Mucosa of descending colon (tissue), 3 donors: ENCODE measurements around the gene MLLT1. TPM values are rescaled to one million over a fixed set of nuclear protein-coding genes. Genes with fewer than 3 reads are reported as not detected.
A peak's percentile ranks its signal among the peaks of the same experiment; 100 is the strongest.

ENCODE experiments used
- ATAC-seq: fragments of 200-7000 bp; cut with Tn5 transposase; one replicate; pipeline ENCODE4 v1.9.1; 2020; ENCODE audit warnings: mild to moderate bottlenecking, moderate library complexity
- DNase-seq, 3 donors: peaks; one replicate each; pipeline ENCODE4 v3.0.0-alpha.2; 2020
- H3K36me3 ChIP-seq: fragments of 200-600 bp; one replicate; pipeline ENCODE4 v1.8.0; 2021; ENCODE audit warnings: low read depth, mild to moderate bottlenecking
- H3K4me1 ChIP-seq: fragments of 200-600 bp; one replicate; pipeline ENCODE4 v1.8.0; 2021; ENCODE audit warnings: low read depth, mild to moderate bottlenecking
- H3K4me3 ChIP-seq: fragments of 200-600 bp; one replicate; pipeline ENCODE4 v1.8.0; 2021; ENCODE audit warnings: mild to moderate bottlenecking
- H3K9me3 ChIP-seq: fragments of 200-600 bp; one replicate; pipeline ENCODE4 v1.8.0; 2021; ENCODE audit warnings: mild to moderate bottlenecking
- CTCF ChIP-seq: fragments of 200-600 bp; IDR thresholded peaks from one replicate; pipeline ENCODE4 v1.8.0; 2022; ENCODE audit warnings: antibody characterized with exemption, mild to moderate bottlenecking
- intact Hi-C, 2 donors: fragments of 100-400 bp; cut with DNase I in 1 of 2; cut with micrococcal nuclease in 1 of 2; formaldehyde crosslinking; loops; one replicate each; pipeline versions ENCODE4 v1.11.0 to v1.11.1; 2022; cut with DNase I, micrococcal nuclease
- total RNA-seq, 3 donors: library from RNA; stranded (reverse); fragmentation: NEBNext Ultra II Directional in 2 of 3; extraction: Animal tissue kit (Norgen Biotek cat#: 25700) in 2 of 3; gene quantifications; one replicate each; pipeline versions ENCODE4 v1.2.1 to v1.2.4, GENCODE V29; 2021 to 2023
- donor health status: DM: no; HTN: no; CAD: no; lungs with moderate emphysema.
- donor health status: DM: no; HTN: no; CAD: no.
- donor health status: DM: no; HTN: yes; CAD: no.

MLLT1 gene
- total RNA-seq, 3 donors from 2014 or later: 32.5 to 75.3 (median 33.7) TPM

DNA sequence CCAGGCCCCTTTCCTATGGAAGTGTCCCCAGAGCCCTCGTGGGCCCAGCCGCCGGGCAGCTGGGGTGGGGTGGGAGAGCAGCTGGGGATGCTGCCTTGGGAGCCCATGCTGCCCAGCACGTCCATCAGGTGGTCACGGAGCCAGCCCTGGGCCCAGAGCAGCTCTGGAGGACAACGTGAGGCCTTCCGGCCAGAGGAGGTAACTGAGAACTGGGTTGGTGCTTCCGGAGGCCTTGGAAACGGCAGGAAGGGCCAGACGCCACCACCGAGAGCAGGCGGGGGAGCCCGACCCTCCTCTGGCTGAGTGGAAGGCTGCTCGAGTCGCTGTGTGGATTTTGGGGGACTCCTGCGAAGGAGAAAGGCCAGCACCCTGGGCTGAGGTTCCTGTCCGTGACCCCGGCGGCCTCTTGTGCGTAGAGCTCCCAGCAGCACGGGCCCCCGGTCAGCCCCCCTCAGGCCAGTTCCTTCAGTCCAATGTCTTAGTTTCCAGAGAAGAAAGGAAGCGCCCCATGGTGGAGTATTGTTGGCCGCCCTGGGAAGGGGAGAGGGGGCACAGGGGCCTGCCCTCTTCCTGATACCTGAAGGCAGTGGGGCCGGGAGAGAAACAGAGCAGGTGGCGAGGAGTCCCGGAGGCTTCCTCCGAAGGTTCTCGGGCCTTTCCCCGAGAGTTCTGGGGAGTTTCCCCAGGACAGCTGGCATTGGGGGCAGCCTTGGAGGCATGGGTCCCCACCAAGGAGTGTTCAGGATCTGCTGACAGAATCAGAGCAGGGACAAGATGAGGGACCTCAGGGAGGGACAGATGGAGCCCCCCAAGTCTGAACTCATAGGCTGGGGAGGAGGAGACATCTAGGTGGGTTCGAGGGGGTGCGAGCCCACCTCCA, 68.8 kb downstream of the MLLT1 start:
- Histone ChIP-seq H3K9me3 (no peaks in the 10 kb centered on the region), H3K36me3 (no peaks in the 10 kb centered on the region), H3K4me3 (no peak overlapping the region), H3K4me1 (no peaks in the 10 kb centered on the region)
- no peak for TF ChIP-seq CTCF
- ATAC-seq (no peak), DNase-seq (peak in 1 of 3 donors; percentile 21)
- intact Hi-C loops: no loop called here

DNA sequence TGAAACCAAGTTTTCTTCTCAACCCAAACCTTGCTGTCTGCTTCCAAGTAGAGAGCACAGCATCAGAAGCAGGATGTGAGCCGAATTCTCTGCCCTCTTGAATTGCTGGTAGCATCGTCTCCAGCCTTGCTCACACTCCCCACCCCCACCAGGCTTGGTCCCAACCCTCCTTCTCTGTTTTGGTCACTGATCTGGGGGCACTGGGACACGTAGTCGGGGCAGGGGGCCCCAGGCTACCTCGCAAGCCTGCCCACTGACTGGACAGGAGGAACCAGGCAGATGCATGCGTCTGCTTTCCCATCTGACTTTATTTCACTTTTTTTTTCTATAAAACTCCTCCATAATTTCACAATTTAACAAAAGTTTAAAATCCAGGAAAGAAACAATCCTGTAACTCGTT, 69.7 kb downstream of the MLLT1 start:
- ATAC-seq (no peak), DNase-seq (no peak)
- Histone ChIP-seq H3K9me3 (no peaks in the 10 kb centered on the region), H3K36me3 (no peaks in the 10 kb centered on the region), H3K4me3 (no peak overlapping the region), H3K4me1 (no peaks in the 10 kb centered on the region)
- no peak for TF ChIP-seq CTCF
- intact Hi-C loops: no loop called here

GRCh38 chr19:6209680-6210079, 70.1 kb downstream of the MLLT1 start:
- no peak overlapping the region for H3K4me3 ChIP-seq
- no peak for TF ChIP-seq CTCF
- no peak for ATAC-seq
- no peaks in the 10 kb centered on the region for H3K4me1 ChIP-seq
- intact Hi-C loops: no loop called here
- H3K9me3 ChIP-seq: no peaks in the 10 kb centered on the region
- H3K36me3 ChIP-seq: no peaks in the 10 kb centered on the region
- DNase-seq: no peak

DNA sequence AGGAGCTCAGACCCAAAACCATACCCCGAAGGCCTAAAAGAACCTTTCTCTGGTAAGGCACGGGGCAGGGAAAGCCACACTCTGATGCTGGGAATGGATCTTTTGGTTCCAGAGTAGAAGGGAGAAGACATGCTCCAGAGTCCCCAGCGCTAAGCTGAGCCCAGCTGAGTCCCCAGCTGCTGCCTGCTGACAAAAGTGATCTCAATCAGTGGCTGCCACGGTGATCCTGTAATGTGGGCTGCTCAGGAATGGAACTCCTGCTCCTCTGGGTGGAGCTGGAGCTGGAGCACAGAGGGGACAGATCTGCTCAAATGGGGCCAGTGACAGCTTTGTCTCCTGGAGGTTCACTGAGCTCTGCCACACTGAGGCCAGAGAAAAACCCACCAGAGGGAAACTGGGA, 70.5 kb downstream of the MLLT1 start:
- ATAC-seq: no peak
- no peak for DNase-seq
- no peaks in the 10 kb centered on the region for H3K36me3 ChIP-seq
- no peak for TF ChIP-seq CTCF
- no peak overlapping the region for H3K4me3 ChIP-seq
- no peaks in the 10 kb centered on the region for H3K9me3 ChIP-seq
- H3K4me1 ChIP-seq: no peaks in the 10 kb centered on the region
- intact Hi-C loops: no loop called here

- H3K36me3 ChIP-seq: no peaks in the 10 kb centered on the region
- intact Hi-C loops: no loop called here
- no peak for TF ChIP-seq CTCF
- no peaks in the 10 kb centered on the region for H3K9me3 ChIP-seq
- H3K4me1 ChIP-seq: peaks cover 3% of the 10 kb centered on the region
- ATAC-seq (no peak), DNase-seq (no peak)
- H3K4me3 ChIP-seq: no peak overlapping the region
These were observed 74.7 kb downstream of the MLLT1 start for GRCh38 chr19:6204866-6205723.
